ENCODE results near the gene LRMDA. TPM values are rescaled to one million over a fixed set of nuclear protein-coding genes. Genes with fewer than 3 reads are reported as not detected.
A peak's percentile ranks its signal among the peaks of the same experiment; 100 is the strongest.

The LRMDA gene
- total RNA-seq, 4 donors from 2014 or later = 9.8 to 18.6 (median 15.8) TPM

DNA sequence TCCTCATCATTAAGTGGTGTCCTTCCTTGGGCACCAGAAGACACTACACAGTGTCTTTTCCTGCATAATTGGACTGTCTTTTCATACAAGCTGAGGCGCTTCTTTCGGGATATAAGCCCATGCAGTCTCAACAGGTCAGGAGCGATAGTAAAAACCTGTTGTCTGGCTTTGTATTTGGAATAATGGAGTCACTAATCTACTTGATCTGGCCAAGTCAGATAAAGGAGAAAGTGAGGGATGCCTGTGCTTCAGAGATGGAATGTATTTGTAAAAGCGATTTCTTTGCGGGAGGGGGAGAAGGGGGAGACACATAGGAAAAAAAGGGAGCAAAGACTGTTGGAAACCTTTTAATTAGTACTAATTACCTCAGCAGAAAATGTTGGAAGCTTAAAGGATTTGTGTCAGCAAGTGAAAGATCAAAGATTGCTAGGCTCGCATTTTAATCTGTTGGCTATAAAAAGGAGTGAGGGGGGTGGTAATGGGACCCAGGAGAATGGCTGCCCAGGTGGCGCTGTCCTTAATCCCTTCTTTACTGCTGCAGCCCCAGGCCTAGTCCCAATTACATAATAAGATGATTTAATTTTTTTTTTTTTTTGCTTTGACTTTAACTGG is 581.4 kb downstream of the LRMDA start:
- H3K36me3 ChIP-seq = no peaks in the 10 kb centered on the region
- no peaks in the 10 kb centered on the region for H3K27me3 ChIP-seq
- H3K9me3 ChIP-seq = no peaks in the 10 kb centered on the region
- H3K4me1 ChIP-seq = no peaks in the 10 kb centered on the region
- 78 to 83% methylated on average over 7 of the region's 7 CpGs for WGBS, 2 donors
- DNase-seq (ENCODE audit: low spot score in 2 of 2) = no peak
- TF ChIP-seq POLR2A (IDR thresholded peaks at IDR 0.05) = no peak
- TF ChIP-seq, protein P1, sequence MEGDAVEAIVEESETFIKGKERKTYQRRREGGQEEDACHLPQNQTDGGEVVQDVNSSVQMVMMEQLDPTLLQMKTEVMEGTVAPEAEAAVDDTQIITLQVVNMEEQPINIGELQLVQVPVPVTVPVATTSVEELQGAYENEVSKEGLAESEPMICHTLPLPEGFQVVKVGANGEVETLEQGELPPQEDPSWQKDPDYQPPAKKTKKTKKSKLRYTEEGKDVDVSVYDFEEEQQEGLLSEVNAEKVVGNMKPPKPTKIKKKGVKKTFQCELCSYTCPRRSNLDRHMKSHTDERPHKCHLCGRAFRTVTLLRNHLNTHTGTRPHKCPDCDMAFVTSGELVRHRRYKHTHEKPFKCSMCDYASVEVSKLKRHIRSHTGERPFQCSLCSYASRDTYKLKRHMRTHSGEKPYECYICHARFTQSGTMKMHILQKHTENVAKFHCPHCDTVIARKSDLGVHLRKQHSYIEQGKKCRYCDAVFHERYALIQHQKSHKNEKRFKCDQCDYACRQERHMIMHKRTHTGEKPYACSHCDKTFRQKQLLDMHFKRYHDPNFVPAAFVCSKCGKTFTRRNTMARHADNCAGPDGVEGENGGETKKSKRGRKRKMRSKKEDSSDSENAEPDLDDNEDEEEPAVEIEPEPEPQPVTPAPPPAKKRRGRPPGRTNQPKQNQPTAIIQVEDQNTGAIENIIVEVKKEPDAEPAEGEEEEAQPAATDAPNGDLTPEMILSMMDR (IDR thresholded peaks at IDR 0.05) = no peak
- TF ChIP-seq EP300 (IDR thresholded peaks at IDR 0.05) = no peak
- no peak overlapping the region for H3K4me3 ChIP-seq
- H3K27ac ChIP-seq = no peak overlapping the region

DNA sequence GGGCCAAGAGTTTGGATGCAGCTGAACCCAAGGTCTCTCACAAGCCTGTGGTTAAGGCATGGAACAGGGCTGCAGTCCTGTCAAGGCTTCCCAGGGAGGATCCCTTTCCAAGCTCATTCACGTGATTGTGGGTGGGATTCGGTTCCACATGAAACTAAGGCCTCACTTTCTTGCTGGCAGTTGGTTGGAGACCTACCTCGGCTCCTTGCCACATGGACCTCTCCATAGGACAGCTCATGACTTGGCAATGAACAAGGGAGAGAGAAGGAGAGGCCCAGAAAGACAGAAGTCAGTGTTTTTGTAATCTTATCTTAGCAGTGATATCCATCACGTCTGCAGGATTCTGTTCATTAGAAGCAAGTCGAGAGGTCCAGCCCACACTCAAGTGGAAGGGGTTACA is 583.8 kb downstream of the LRMDA start:
- TF ChIP-seq EP300 (IDR thresholded peaks at IDR 0.05) (no peak), POLR2A (IDR thresholded peaks at IDR 0.05) (no peak)
- TF ChIP-seq, protein P1 (IDR thresholded peaks at IDR 0.05) = no peak
- no peaks in the 10 kb centered on the region for H3K4me1 ChIP-seq
- no peaks in the 10 kb centered on the region for H3K27me3 ChIP-seq
- no peak overlapping the region for H3K27ac ChIP-seq
- WGBS, 2 donors = 70 to 78% methylated on average over 5 of the region's 5 CpGs
- H3K4me3 ChIP-seq = no peak overlapping the region
- no peaks in the 10 kb centered on the region for H3K36me3 ChIP-seq
- peak in 1 of 2 donors; percentile 35 for DNase-seq (ENCODE audit: low spot score in 2 of 2)
- H3K9me3 ChIP-seq = no peaks in the 10 kb centered on the region

DNA sequence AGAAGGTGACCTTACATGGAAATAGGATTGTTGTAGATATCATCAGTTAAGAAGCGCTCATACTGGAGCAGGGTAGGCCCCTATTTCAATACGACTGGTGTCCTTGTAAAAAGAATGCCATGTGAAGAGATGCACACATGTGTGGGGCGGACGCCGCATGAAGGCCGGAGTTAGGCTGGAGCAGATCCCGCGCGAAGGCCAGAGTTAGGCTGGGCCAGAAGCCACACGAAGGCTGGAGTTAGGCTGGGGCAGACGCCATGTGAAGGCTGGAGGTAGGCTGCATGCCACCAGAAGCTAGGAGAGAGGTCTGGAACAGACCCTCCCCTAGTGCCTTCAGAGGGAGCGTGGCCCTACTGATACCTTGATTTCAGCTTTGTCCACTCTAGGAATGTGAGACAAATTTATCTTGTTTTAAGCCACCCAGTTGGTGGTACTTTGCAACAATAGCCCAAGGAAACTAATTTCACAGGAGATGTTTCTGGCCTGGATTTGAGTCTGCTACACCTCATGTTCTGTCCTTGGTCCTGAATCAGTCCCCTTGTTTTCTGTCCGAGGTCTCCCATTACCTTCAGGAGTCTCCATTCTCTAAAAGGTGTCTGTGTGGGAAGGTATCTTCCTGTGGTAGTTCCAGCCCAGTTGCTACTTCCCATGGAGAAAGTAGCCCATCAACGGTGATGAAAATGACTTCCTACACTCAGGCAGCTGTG is 585.8 kb downstream of the LRMDA start:
- no peak overlapping the region for H3K27ac ChIP-seq
- WGBS, 2 donors = 93 to 95% methylated on average over 14 of the region's 14 CpGs
- no peaks in the 10 kb centered on the region for H3K27me3 ChIP-seq
- H3K9me3 ChIP-seq = no peaks in the 10 kb centered on the region
- H3K4me3 ChIP-seq = no peak overlapping the region
- TF ChIP-seq EP300 (IDR thresholded peaks at IDR 0.05) (no peak), POLR2A (IDR thresholded peaks at IDR 0.05) (no peak)
- TF ChIP-seq, protein P1 (IDR thresholded peaks at IDR 0.05) = no peak
- no peaks in the 10 kb centered on the region for H3K4me1 ChIP-seq
- no peaks in the 10 kb centered on the region for H3K36me3 ChIP-seq
- no peak for DNase-seq (ENCODE audit: low spot score in 2 of 2)

DNA sequence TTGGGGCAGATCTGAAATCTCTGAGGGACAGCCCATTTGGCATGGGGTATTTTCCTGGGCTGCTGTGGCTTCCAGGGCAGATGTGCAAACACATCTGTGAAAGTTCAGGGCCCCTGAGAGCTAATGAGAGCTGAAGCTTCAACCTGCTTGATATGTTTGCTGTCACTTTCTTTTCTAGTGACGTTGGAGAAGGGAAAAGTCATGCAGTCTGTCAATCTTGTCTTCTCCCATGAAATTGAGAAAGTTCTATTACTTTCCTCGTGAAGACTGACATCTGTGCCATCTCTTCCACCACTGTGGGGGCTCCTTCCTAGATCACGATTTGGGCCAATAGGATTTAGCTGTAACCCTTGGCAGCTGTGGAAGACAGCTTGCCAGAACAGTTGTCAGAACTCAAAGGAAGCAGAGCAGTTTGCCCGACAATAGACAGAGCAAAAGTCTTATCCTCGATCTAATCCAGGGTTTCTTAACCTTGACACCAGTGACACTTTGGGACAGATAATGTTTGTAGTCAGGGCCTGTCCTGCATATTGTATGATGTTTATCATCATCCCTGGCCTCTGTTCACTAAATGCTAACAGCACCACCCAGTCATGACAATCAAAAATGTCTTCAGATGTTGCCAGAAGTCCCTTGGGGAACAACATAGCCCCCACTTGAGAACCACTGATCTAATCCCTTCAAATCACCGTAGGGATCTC is 586.5 kb downstream of the LRMDA start:
- TF ChIP-seq POLR2A (IDR thresholded peaks at IDR 0.05) (no peak), EP300 (IDR thresholded peaks at IDR 0.05) (no peak)
- TF ChIP-seq, protein P1 (IDR thresholded peaks at IDR 0.05) = no peak
- no peak for DNase-seq (ENCODE audit: low spot score in 2 of 2)

DNA sequence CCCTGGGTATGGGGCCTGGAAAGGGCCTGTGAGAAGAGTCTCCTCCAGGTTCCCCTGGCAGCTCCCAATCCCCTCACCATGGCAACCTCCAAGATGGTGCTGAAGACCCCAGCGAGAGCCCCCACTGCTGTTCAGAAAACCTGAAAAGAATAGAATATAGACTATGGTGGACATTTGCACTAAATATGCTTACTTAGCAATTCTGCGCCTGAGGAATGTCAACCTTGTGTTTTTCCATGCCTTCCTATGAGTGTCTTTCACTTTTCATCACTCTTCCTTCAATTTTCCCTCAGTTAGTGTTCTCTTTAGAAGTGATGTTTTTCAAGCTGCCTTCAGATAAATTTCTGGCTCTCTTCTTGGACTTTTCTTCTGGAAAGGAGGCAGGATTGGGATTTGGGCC is 589.2 kb downstream of the LRMDA start:
- H3K36me3 ChIP-seq = no peaks in the 10 kb centered on the region
- WGBS, 2 donors = 95 to 100% methylated on average over 2 of the region's 2 CpGs

More for the DNA sequence above, 586.5 kb downstream of the LRMDA start:
- no peak overlapping the region for H3K4me3 ChIP-seq
- no peaks in the 10 kb centered on the region for H3K27me3 ChIP-seq
- H3K9me3 ChIP-seq = no peaks in the 10 kb centered on the region
- H3K27ac ChIP-seq = no peak overlapping the region
- no peaks in the 10 kb centered on the region for H3K36me3 ChIP-seq
- WGBS, 2 donors = 71 to 72% methylated on average over 6 of the region's 6 CpGs
- no peaks in the 10 kb centered on the region for H3K4me1 ChIP-seq

More for the DNA sequence above, 589.2 kb downstream of the LRMDA start:
- H3K9me3 ChIP-seq = no peaks in the 10 kb centered on the region
- H3K4me3 ChIP-seq = no peak overlapping the region
- no peaks in the 10 kb centered on the region for H3K27me3 ChIP-seq
- H3K4me1 ChIP-seq = no peaks in the 10 kb centered on the region
- no peak overlapping the region for H3K27ac ChIP-seq
- no peak for DNase-seq (ENCODE audit: low spot score in 2 of 2)
- TF ChIP-seq, protein P1 (IDR thresholded peaks at IDR 0.05) = no peak
- TF ChIP-seq EP300 (IDR thresholded peaks at IDR 0.05) (no peak), POLR2A (IDR thresholded peaks at IDR 0.05) (no peak)

All from tibial nerve (tissue), 4 donors.